AG09309 (cell line): ENCODE measurements around the gene UNC79.
A peak's percentile ranks its signal among the peaks of the same experiment; 100 is the strongest.

Source experiments
- DNase-seq: peaks from one replicate; pipeline ENCODE4 v3.0.0-alpha.2; 2010; ENCODE audit warnings: low read depth
- H3K4me3 ChIP-seq: 2 replicates; pipeline ENCODE4 v1.5.1; 2011; ENCODE audit warnings: mild to moderate bottlenecking, low read depth, low read length, moderate library complexity; ENCODE audit not compliant: control insufficient read depth
- CTCF ChIP-seq: IDR thresholded peaks from 2 replicates; pipeline ENCODE4 v1.5.1; 2011; ENCODE audit warnings: mild to moderate bottlenecking, low read depth, low read length, inconsistent platforms; ENCODE audit not compliant: insufficient read depth, control insufficient read depth; ENCODE audit errors: missing control alignments

Gene UNC79

GRCh38 chr14:93540235-93540634 lies 109.5 kb downstream of the UNC79 start:
- H3K4me3 ChIP-seq: no peak overlapping the region
- DNase-seq: no peak
- no peak for TF ChIP-seq CTCF

- TF ChIP-seq CTCF: peak; percentile 36
- DNase-seq: peak; percentile 1
- no peak overlapping the region for H3K4me3 ChIP-seq
Measured at GRCh38 chr14:93543766-93544165, 113.0 kb downstream of the UNC79 start.

GRCh38 chr14:93544212-93544611 lies 113.5 kb downstream of the UNC79 start:
- DNase-seq: no peak
- H3K4me3 ChIP-seq: no peak overlapping the region
- TF ChIP-seq CTCF: no peak

- TF ChIP-seq CTCF: no peak
- no peak overlapping the region for H3K4me3 ChIP-seq
- DNase-seq: no peak
Measured at GRCh38 chr14:93546642-93547041, 115.9 kb downstream of the UNC79 start.

- DNase-seq: no peak
- H3K4me3 ChIP-seq: no peak overlapping the region
- TF ChIP-seq CTCF: no peak
Measured at GRCh38 chr14:93548102-93548843, 117.5 kb downstream of the UNC79 start.

DNA sequence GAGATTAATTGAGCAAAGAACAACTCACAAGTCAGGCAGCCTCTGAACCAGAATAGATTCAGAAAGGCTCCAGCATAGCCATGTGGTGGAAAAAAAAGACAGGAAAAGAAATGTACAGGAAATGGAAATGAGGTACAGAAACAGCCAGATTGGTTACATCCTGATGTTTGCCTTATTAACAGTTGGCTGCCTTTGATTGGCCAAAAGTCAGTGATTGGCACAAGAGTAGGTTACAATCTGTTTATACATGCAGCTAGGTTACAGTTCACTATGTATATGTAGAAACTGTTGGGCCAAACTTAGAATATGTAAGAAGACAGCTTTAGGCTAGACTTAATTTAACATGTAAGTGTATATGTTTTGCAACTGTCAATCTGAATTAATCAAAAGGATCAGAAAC lies 118.9 kb downstream of the UNC79 start:
- DNase-seq: no peak
- H3K4me3 ChIP-seq: no peak overlapping the region
- TF ChIP-seq CTCF: no peak
